SK-N-SH treated with all-trans-retinoic acid at 6 μM for 48 hours (cell line): ENCODE data around the gene LIN28B.
"Not testable (repeated sequence)": the region's sequence is repeated elsewhere in the genome, so short reads cannot be mapped to it uniquely, and the experiment has no call there.

Source experiments
- ATAC-seq: fragments of 200-7000 bp; cut with Tn5 transposase; 3 replicates; pipeline ENCODE4 v1.9.1; 2020; ENCODE audit warnings: mild to moderate bottlenecking, moderate library complexity
- ARNTL ChIP-seq: fragments of 450-650 bp; formaldehyde crosslinking; IDR thresholded peaks from 2 replicates; pipeline ENCODE4 v1.5.0; 2020; ENCODE audit warnings: low read depth, mild to moderate bottlenecking, moderate library complexity, borderline replicate concordance
- BACH2 ChIP-seq: fragments of 250-450 bp; sonication (Bioruptor Pico); IDR thresholded peaks from 2 replicates; pipeline ENCODE4 v1.9.0; 2021; ENCODE audit warnings: mild to moderate bottlenecking, borderline replicate concordance
- CREB5 ChIP-seq: fragments of 250-450 bp; sonication (Bioruptor Pico); IDR thresholded peaks from 2 replicates; pipeline ENCODE4 v1.5.1; 2020; ENCODE audit warnings: low read depth, mild to moderate bottlenecking, moderate library complexity
- CSRNP3 ChIP-seq: fragments of 250-450 bp; sonication (Bioruptor Pico); IDR thresholded peaks from 2 replicates; pipeline ENCODE4 v1.5.1; 2021; ENCODE audit warnings: mild to moderate bottlenecking, moderate library complexity
- ESRRG ChIP-seq: fragments of 250-450 bp; sonication (Bioruptor Pico); IDR thresholded peaks from 2 replicates; pipeline ENCODE4 v1.6.1; 2021; ENCODE audit warnings: mild to moderate bottlenecking
- GLIS3 ChIP-seq: fragments of 250-450 bp; sonication (Bioruptor Pico); IDR thresholded peaks from 2 replicates; pipeline ENCODE4 v1.5.0; 2020; ENCODE audit warnings: mild to moderate bottlenecking, moderate library complexity
- ISL1 ChIP-seq: fragments of 250-450 bp; sonication (Bioruptor Pico); IDR thresholded peaks from 2 replicates; pipeline ENCODE4 v2.1.2; 2022; ENCODE audit warnings: mild to moderate bottlenecking, moderate library complexity
- OSR1 ChIP-seq: fragments of 250-450 bp; sonication (Bioruptor Pico); IDR thresholded peaks from 2 replicates; pipeline ENCODE4 v1.8.0; 2022; ENCODE audit warnings: moderate library complexity, mild to moderate bottlenecking, inconsistent platforms
- PATZ1 ChIP-seq: fragments of 250-450 bp; sonication (Bioruptor Pico); IDR thresholded peaks from 2 replicates; pipeline ENCODE4 v1.8.0; 2020; ENCODE audit warnings: mild to moderate bottlenecking, moderate library complexity, borderline replicate concordance
- POU6F1 ChIP-seq: fragments of 250-450 bp; sonication (Bioruptor Pico); IDR thresholded peaks from 2 replicates; pipeline ENCODE4 v1.8.0; 2021; ENCODE audit warnings: low read depth, mild to moderate bottlenecking, moderate library complexity, borderline replicate concordance
- PPARA ChIP-seq: fragments of 250-450 bp; sonication (Bioruptor Pico); IDR thresholded peaks from 2 replicates; pipeline ENCODE4 v1.5.0; 2020; ENCODE audit warnings: mild to moderate bottlenecking, borderline replicate concordance
- RARB ChIP-seq: fragments of 250-450 bp; sonication (Bioruptor Pico); IDR thresholded peaks from 2 replicates; pipeline ENCODE4 v1.8.0; 2021; ENCODE audit warnings: mild to moderate bottlenecking, moderate library complexity
- TCF4 ChIP-seq: fragments of 250-450 bp; sonication (Bioruptor Pico); IDR thresholded peaks from 2 replicates; pipeline ENCODE4 v1.8.0; 2021; ENCODE audit warnings: mild to moderate bottlenecking, moderate library complexity, borderline replicate concordance
- TSHZ2 ChIP-seq: fragments of 250-450 bp; sonication (Bioruptor Pico); IDR thresholded peaks from 2 replicates; pipeline ENCODE4 v1.5.0; 2020; ENCODE audit warnings: mild to moderate bottlenecking, moderate library complexity
- ZFP3 ChIP-seq: fragments of 250-450 bp; sonication (Bioruptor Pico); IDR thresholded peaks from 2 replicates; pipeline ENCODE4 v1.5.0; 2020; ENCODE audit warnings: mild to moderate bottlenecking, moderate library complexity
- ZNF8 ChIP-seq: fragments of 450-650 bp; formaldehyde crosslinking; IDR thresholded peaks from 2 replicates; pipeline ENCODE4 v1.5.0; 2020; ENCODE audit warnings: mild to moderate bottlenecking, moderate library complexity

LIN28B gene

GRCh38 chr6:105001906-105002305 lies 45.0 kb downstream of the LIN28B start (continued):
- TF ChIP-seq PPARA (CRISPR knock-in tag) (no peak), CSRNP3 (CRISPR knock-in tag) (no peak), ARNTL (CRISPR knock-in tag) (no peak)

GRCh38 chr6:105005451-105005850 lies 48.5 kb downstream of the LIN28B start:
- ATAC-seq, result no peak

GRCh38 chr6:105013459-105013858 lies 56.6 kb downstream of the LIN28B start:
- ATAC-seq, result not testable (repeated sequence)

More at GRCh38 chr6:105005451-105005850, 48.5 kb downstream of the LIN28B start:
- TF ChIP-seq GLIS3, result no peak
- TF ChIP-seq TCF4, result no peak
- no peak for TF ChIP-seq POU6F1 (CRISPR knock-in tag)
- no peak for TF ChIP-seq ZNF8 (CRISPR knock-in tag)
- TF ChIP-seq ZFP3 (CRISPR knock-in tag), result no peak
- no peak for TF ChIP-seq ESRRG (CRISPR knock-in tag)
- TF ChIP-seq BACH2 (CRISPR knock-in tag), result no peak
- TF ChIP-seq TSHZ2 (CRISPR knock-in tag), result no peak
- no peak for TF ChIP-seq OSR1 (CRISPR knock-in tag)
- TF ChIP-seq PATZ1 (CRISPR knock-in tag), result no peak
- TF ChIP-seq, all 23 proteins: peak for 0

- TF ChIP-seq RARB (CRISPR knock-in tag) (no peak), GLIS3 (no peak)
- ATAC-seq, result no peak
Measured at GRCh38 chr6:105014448-105014847, 57.5 kb downstream of the LIN28B start.

- TF ChIP-seq PATZ1 (CRISPR knock-in tag) (0 out of 2 replicates have a peak, but pooled peaks have one; percentile 9), ISL1 (CRISPR knock-in tag) (no peak; the same call in 1 of the 2 replicates)
- ATAC-seq, result peak; percentile 46
Measured at GRCh38 chr6:105014954-105015353, 58.0 kb downstream of the LIN28B start.

GRCh38 chr6:105015482-105015881 lies 58.6 kb downstream of the LIN28B start:
- no peak for TF ChIP-seq ARNTL (CRISPR knock-in tag)
- TF ChIP-seq ISL1 (CRISPR knock-in tag), result peak; percentile 92
- TF ChIP-seq ESRRG (CRISPR knock-in tag), result peak; percentile 62; the same call in 1 of the 2 replicates
- no peak for TF ChIP-seq PATZ1 (CRISPR knock-in tag)
- TF ChIP-seq CREB5, result peak; percentile 84
- 0 out of 2 replicates have a peak, but pooled peaks have one; percentile 16 for TF ChIP-seq CSRNP3 (CRISPR knock-in tag)
- no peak for TF ChIP-seq BACH2 (CRISPR knock-in tag)
- peak; percentile 97 for ATAC-seq
